ENCODE data around the gene ZC3H6. TPM values are rescaled to one million over a fixed set of nuclear protein-coding genes. Genes with fewer than 3 reads are reported as not detected.
A peak's percentile ranks its signal among the peaks of the same experiment; 100 is the strongest.

ZC3H6 gene
- total and polyA plus RNA-seq, 2 of the 13 experiments (the other 11 are each of a cell fraction or from before 2014, with no cell fraction given), result 0.71 to 0.93 TPM

GRCh38 chr2:112259509-112260294 lies 15.7 kb upstream of the ZC3H6 start (continued):
- TF ChIP-seq HNF1A (IDR thresholded peaks at IDR 0.05; ENCODE audit: low read depth) (no peak), HNF1A (CRISPR knock-in tag; IDR thresholded peaks at IDR 0.05; ENCODE audit: borderline replicate concordance) (no peak), RELA (CRISPR knock-in tag; IDR thresholded peaks at IDR 0.05) (0 out of 2 replicates have a peak, but pooled peaks have one; percentile 62), CEBPB (IDR thresholded peaks at IDR 0.05; ENCODE audit: borderline replicate concordance, low read depth, low read length) (peak; percentile 64; the same call in 1 of the 2 replicates)

GRCh38 chr2:112260295-112260625 lies 15.1 kb upstream of the ZC3H6 start:
- Histone ChIP-seq H3K36me3 (replicated peaks in 1 of 2; ENCODE audit: control insufficient read depth in 1 of 2, insufficient read depth in 2 of 2, low read length in 2 of 2) (no peaks in the 10 kb centered on the region), H3K9ac (ENCODE audit: insufficient read depth, low read depth, low read length) (0 out of 2 replicates have a peak overlapping the region, but pooled peaks have one; percentile 40), H3K4me3 (replicated peaks in 1 of 3; ENCODE audit: insufficient read depth in 1 of 3, low read depth in 2 of 3, low read length in 3 of 3) (peak overlapping the region; percentile 16 to 63 (median 43); a peak in 4 of 6 replicates), H3K79me2 (ENCODE audit: insufficient read depth, low read length) (no peaks in the 10 kb centered on the region), H3K9me3 (ENCODE audit: low read length) (no peaks in the 10 kb centered on the region), H4K20me1 (ENCODE audit: insufficient read depth, low read length) (no peaks in the 10 kb centered on the region), H3K4me1 (ENCODE audit: insufficient read depth, low read length) (peaks cover 22% of the 10 kb centered on the region), H3K4me2 (ENCODE audit: low read depth, low read length) (peak overlapping the region; percentile 91), H2AFZ (ENCODE audit: low read length) (peak overlapping the region; percentile 93), H3K27me3 (ENCODE audit: control insufficient read depth in 1 of 2, insufficient read depth in 2 of 2, low read length in 2 of 2) (0 out of 5 replicates have a peak, but pooled peaks cover 0 to 1% of the 10 kb centered on the region in 2 experiments), H3K27ac (ENCODE audit: extremely low read length, insufficient read depth, low read length) (no peak overlapping the region)
- ChIA-PET POLR2A (interaction anchor here (0.9 kb wide), 1 partner anchor 13 kb away, joined by 5 read pairs; no protein-coding TSS in a partner anchor), CTCF (ENCODE audit: low intra/inter-chr PET ratio, low total read pairs) (interaction anchor here (1.0 to 2.1 kb wide), 2 partner anchors 86 to 173 kb away, joined by 3 to 18 read pairs; partner anchors contain the start of gene RGPD8)
- ATAC-seq, result peak; percentile 70
- BruUV-seq (replicated peaks), result no TSS peak
- 43% methylated on average over 3 of the region's 3 CpGs for WGBS (ENCODE audit: low lambda C conversion rate)
- DNase-seq (ENCODE audit: low spot score), result no peak
- in situ Hi-C loops (cut with HindIII; ENCODE audit: extremely low pct_ligation_motif_present, low pct_unique_long_range_greater_than_20kb) (loop anchor here (25.0 kb wide), 1 partner anchor 177 kb away; the partner anchor contains the start of gene RGPD8), intact Hi-C loops (cut with micrococcal nuclease; ENCODE audit: unreplicated experiment) (loop anchor here (10.0 kb wide), 1 partner anchor 465 kb away; the partner anchor contains the start of gene NT5DC4)
- no peak for FAIRE-seq
- TF ChIP-seq ZNF17 (CRISPR knock-in tag; IDR thresholded peaks at IDR 0.05), result no peak
- TF ChIP-seq YEATS4 (CRISPR knock-in tag; IDR thresholded peaks at IDR 0.05; ENCODE audit: borderline replicate concordance), result peak; percentile 17; the same call in 1 of the 2 replicates
- 0 out of 2 replicates have a peak, but pooled peaks have one; percentile 29 for TF ChIP-seq ZFP90 (CRISPR knock-in tag; IDR thresholded peaks at IDR 0.05; ENCODE audit: borderline replicate concordance)
- 0 out of 2 replicates have a peak, but pooled peaks have one; percentile 50 for TF ChIP-seq IRX3 (CRISPR knock-in tag; IDR thresholded peaks at IDR 0.05; ENCODE audit: borderline replicate concordance, low read depth)
- TF ChIP-seq MBNL3 (CRISPR knock-in tag; conservative IDR thresholded peaks at IDR 0.05), result no peak
- no peak for TF ChIP-seq ZNF879 (CRISPR knock-in tag; IDR thresholded peaks at IDR 0.05)
- TF ChIP-seq ZNF609 (CRISPR knock-in tag; IDR thresholded peaks at IDR 0.05; ENCODE audit: borderline replicate concordance), result 0 out of 2 replicates have a peak, but pooled peaks have one; percentile 3
